H1 (cell line): Measurements from ENCODE around the gene TGFBR1. TPM values are rescaled to one million over a fixed set of nuclear protein-coding genes. Genes with fewer than 3 reads are reported as not detected.

Source experiments
- CREB1 ChIP-seq: IDR thresholded peaks from 2 replicates; pipeline ENCODE4 v1.6.1; 2012; ENCODE audit warnings: inconsistent platforms
- EGR1 ChIP-seq: IDR thresholded peaks from 2 replicates; pipeline ENCODE4 v1.6.1; 2011; ENCODE audit warnings: low read depth, low read length, borderline replicate concordance
- KDM4A ChIP-seq: IDR thresholded peaks from one replicate; pipeline ENCODE4 v1.7.1; 2012; ENCODE audit warnings: low read depth, mild to moderate bottlenecking, moderate library complexity, low read length, inconsistent platforms; ENCODE audit not compliant: severe bottlenecking
- MAFK ChIP-seq: IDR thresholded peaks from 2 replicates; pipeline ENCODE4 v1.6.1; 2012; ENCODE audit warnings: low read depth, mild to moderate bottlenecking, improper control_type of control experiment, low read length
- PHF8 ChIP-seq: fragments of 200-600 bp; sonication (generic); conservative IDR thresholded peaks from 2 replicates; pipeline ENCODE4 v1.7.1; 2012; ENCODE audit warnings: low read depth, mild to moderate bottlenecking, inconsistent platforms, low read length, moderate library complexity
- POLR2A ChIP-seq, 2 experiments: IDR thresholded peaks; 1 replicate in 1 of 2; 2 replicates in 1 of 2; pipeline ENCODE4 v1.6.1; 2011; ENCODE audit warnings: low read depth in 2 of 2, low read length in 2 of 2, mild to moderate bottlenecking in 2 of 2; ENCODE audit errors: control extremely low read depth in 1 of 2
- POU5F1 ChIP-seq: IDR thresholded peaks from 2 replicates; pipeline ENCODE4 v1.6.1; 2011; ENCODE audit warnings: low read depth, mild to moderate bottlenecking, low read length, moderate library complexity
- SP1 ChIP-seq: IDR thresholded peaks from 2 replicates; pipeline ENCODE4 v1.6.1; 2011; ENCODE audit warnings: low read depth, low read length
- SP4 ChIP-seq: IDR thresholded peaks from 2 replicates; pipeline ENCODE4 v1.6.1; 2012; ENCODE audit warnings: low read length, inconsistent platforms
- polyA plus RNA-seq, 7 experiments: library from polyadenylated mRNA; depleted of rRNA in 3 of 7; stranded (reverse) in 5 of 7; unstranded in 2 of 7; fragments of >200 nt in 5 of 7; fragments of 200-250 nt in 2 of 7; gene quantifications; 1 replicate in 5 of 7; 2 replicates in 1 of 7; 4 replicates in 1 of 7; pipeline versions ENCODE4 v1.2.1 to v1.2.3, GENCODE V29; 2011 to 2013; ENCODE audit warnings: missing spikeins in 2 of 7, mixed read lengths in 2 of 7
- total RNA-seq: library from RNA; stranded (reverse); fragmentation: NEBNext Ultra II Directional; extraction: Animal tissue kit (Norgen Biotek cat#: 25700); gene quantifications from 2 replicates; pipeline ENCODE4 v1.2.1, GENCODE V29; 2021
- TF ChIP-seq, protein P1 (sequence below): IDR thresholded peaks from 2 replicates; pipeline ENCODE4 v1.6.1; 2012; ENCODE audit warnings: inconsistent platforms
- TF ChIP-seq, protein P2 (sequence below): IDR thresholded peaks from 2 replicates; pipeline ENCODE4 v1.6.1; 2012; ENCODE audit warnings: low read length, inconsistent platforms

Gene TGFBR1
- total and polyA plus RNA-seq, 2 of the 8 experiments (the other 6 are each of a cell fraction or from before 2014, with no cell fraction given) = 16.8 to 52.4 TPM

DNA sequence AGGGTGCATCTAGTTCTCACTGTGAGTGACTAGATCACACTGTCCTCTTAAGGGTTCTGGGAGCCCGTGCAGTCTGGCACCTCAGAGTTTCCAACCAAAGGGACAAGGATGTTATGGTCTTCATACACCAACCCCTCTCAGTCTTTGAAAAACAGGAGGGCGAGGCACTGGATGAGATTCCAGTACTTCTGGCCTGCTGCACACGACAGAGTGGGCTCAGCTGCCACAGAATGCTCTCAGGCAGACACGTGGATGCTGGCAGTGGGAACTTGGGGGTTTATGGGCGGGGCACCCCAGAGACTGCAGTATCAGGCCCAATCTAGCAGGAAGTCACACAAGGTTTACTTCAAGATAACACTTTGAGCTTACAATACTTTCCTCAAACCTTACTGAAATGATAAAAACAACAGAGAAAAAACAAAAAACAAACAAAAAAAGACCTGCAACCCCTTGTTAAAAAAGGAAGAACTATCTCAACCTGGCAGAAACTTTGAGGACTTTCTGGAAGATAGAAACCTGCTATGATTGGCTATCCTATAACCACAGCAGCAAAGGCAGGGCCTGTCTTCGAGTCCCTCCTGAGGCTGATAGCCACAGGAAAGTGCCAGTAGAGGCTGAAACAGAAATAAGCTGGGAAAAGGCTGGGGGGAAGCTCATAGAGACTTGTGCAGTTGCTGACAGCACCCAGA, 28.3 kb upstream of the TGFBR1 start (continued):
- TF ChIP-seq, protein P1, sequence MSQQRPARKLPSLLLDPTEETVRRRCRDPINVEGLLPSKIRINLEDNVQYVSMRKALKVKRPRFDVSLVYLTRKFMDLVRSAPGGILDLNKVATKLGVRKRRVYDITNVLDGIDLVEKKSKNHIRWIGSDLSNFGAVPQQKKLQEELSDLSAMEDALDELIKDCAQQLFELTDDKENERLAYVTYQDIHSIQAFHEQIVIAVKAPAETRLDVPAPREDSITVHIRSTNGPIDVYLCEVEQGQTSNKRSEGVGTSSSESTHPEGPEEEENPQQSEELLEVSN = no peak
- TF ChIP-seq SP4 (no peak), CREB1 (no peak), SP1 (no peak), PHF8 (no peak), EGR1 (no peak), POLR2A (IDR thresholded peaks at IDR 0.05; ENCODE audit: control extremely low read depth in 1 of 2, low read depth in 2 of 2, low read length in 2 of 2) (no peak), MAFK (no peak), POU5F1 (no peak), KDM4A (no peak)
- TF ChIP-seq, protein P2, sequence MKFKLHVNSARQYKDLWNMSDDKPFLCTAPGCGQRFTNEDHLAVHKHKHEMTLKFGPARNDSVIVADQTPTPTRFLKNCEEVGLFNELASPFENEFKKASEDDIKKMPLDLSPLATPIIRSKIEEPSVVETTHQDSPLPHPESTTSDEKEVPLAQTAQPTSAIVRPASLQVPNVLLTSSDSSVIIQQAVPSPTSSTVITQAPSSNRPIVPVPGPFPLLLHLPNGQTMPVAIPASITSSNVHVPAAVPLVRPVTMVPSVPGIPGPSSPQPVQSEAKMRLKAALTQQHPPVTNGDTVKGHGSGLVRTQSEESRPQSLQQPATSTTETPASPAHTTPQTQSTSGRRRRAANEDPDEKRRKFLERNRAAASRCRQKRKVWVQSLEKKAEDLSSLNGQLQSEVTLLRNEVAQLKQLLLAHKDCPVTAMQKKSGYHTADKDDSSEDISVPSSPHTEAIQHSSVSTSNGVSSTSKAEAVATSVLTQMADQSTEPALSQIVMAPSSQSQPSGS = no peak
